Ishikawa (cell line): ENCODE data around the gene STAB1.

Experiments
- CEBPB ChIP-seq: IDR thresholded peaks from 2 replicates; pipeline ENCODE4 v1.6.1; 2012
- CREB1 ChIP-seq: IDR thresholded peaks from 2 replicates; pipeline ENCODE4 v1.6.1; 2012; ENCODE audit warnings: low read depth
- EGR1 ChIP-seq: IDR thresholded peaks from 2 replicates; pipeline ENCODE4 v1.6.1; 2012
- EP300 ChIP-seq: IDR thresholded peaks from 2 replicates; pipeline ENCODE4 v1.6.1; 2012; ENCODE audit warnings: borderline replicate concordance
- FOXM1 ChIP-seq: IDR thresholded peaks from 2 replicates; pipeline ENCODE4 v1.6.1; 2012; ENCODE audit warnings: low read depth, borderline replicate concordance
- MAX ChIP-seq: IDR thresholded peaks from 2 replicates; pipeline ENCODE4 v1.6.1; 2012
- NFIC ChIP-seq: IDR thresholded peaks from 2 replicates; pipeline ENCODE4 v1.6.1; 2012
- RAD21 ChIP-seq: IDR thresholded peaks from 2 replicates; pipeline ENCODE4 v1.6.1; 2012; ENCODE audit warnings: low read depth
- REST ChIP-seq: IDR thresholded peaks from 2 replicates; pipeline ENCODE4 v1.6.1; 2012; ENCODE audit warnings: low read depth, mild to moderate bottlenecking
- TAF1 ChIP-seq: IDR thresholded peaks from 2 replicates; pipeline ENCODE4 v1.6.1; 2012; ENCODE audit warnings: low read depth, mild to moderate bottlenecking
- TCF12 ChIP-seq: IDR thresholded peaks from 2 replicates; pipeline ENCODE4 v1.6.1; 2012; ENCODE audit warnings: low read depth
- TEAD4 ChIP-seq: IDR thresholded peaks from 2 replicates; pipeline ENCODE4 v1.6.1; 2012
- USF1 ChIP-seq: IDR thresholded peaks from 2 replicates; pipeline ENCODE4 v1.6.1; 2012
- YY1 ChIP-seq: IDR thresholded peaks from 2 replicates; pipeline ENCODE4 v1.6.1; 2012; ENCODE audit warnings: low read depth
- ZBTB7A ChIP-seq: IDR thresholded peaks from 2 replicates; pipeline ENCODE4 v1.6.1; 2012; ENCODE audit warnings: low read depth

STAB1 gene

DNA sequence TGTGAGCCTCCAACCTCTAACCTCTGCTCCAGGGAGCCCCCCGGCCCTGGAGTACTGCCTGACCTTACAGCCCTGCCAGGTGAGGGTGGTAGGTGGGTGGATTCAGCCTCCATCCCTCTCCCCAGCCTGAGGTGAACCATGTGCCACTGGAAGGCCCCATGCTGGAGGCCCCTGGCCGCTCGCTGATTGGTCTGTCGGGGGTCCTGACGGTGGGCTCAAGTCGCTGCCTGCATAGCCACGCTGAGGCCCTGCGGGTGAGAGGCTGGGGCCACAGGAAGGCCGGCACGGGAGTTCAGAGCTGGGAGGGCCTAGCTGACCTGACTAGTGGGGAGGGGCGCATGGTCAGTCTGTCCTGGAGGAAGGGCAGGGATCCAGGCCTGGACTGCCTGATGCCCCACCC is 19.4 kb downstream of the STAB1 start:
- TF ChIP-seq NFIC, result no peak
- TF ChIP-seq USF1, result no peak
- no peak for TF ChIP-seq EP300
- TF ChIP-seq TEAD4, result no peak
- TF ChIP-seq RAD21, result no peak
- no peak for TF ChIP-seq TCF12
- no peak for TF ChIP-seq REST
- no peak for TF ChIP-seq ZBTB7A
- no peak for TF ChIP-seq EGR1
- no peak for TF ChIP-seq YY1
- TF ChIP-seq CEBPB, result no peak
- no peak for TF ChIP-seq FOXM1
- no peak for TF ChIP-seq CREB1
- TF ChIP-seq TAF1, result no peak

DNA sequence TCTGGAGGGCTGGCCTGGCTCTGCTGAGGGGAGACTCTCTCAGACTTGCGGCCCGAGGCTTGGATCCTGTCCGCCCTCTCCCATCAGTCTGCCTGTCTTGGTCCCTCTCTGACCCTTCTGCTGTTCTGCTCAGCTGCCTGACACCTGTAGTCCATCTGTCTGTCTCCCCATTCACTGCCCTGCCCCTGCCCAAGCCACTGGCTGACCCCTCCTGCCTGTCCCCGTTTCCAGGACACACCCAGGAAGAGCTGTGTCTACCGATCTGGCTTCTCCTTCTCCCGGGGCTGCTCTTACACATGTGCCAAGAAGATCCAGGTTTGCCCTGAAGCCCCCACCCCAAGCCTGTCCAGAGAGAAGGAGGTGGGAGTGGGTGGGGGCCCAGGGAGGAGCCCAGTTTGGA is 20.1 kb downstream of the STAB1 start:
- TF ChIP-seq NFIC (no peak), TAF1 (no peak), YY1 (no peak), REST (no peak)

- TF ChIP-seq REST (no peak), RAD21 (no peak), TEAD4 (no peak), ZBTB7A (no peak), NFIC (no peak), CEBPB (no peak), TCF12 (no peak), CREB1 (no peak), TAF1 (no peak), USF1 (no peak), FOXM1 (no peak), EGR1 (no peak), MAX (no peak), EP300 (no peak), YY1 (no peak)
These were observed 21.5 kb downstream of the STAB1 start for GRCh38 chr3:52516509-52517195.

GRCh38 chr3:52517796-52518722 is 22.9 kb downstream of the STAB1 start:
- TF ChIP-seq REST (no peak), ZBTB7A (no peak), TEAD4 (no peak), YY1 (no peak), NFIC (no peak), RAD21 (no peak), EGR1 (no peak), CREB1 (no peak), EP300 (no peak)
